ENCODE measurements around the gene GJC1.

Gene GJC1

DNA sequence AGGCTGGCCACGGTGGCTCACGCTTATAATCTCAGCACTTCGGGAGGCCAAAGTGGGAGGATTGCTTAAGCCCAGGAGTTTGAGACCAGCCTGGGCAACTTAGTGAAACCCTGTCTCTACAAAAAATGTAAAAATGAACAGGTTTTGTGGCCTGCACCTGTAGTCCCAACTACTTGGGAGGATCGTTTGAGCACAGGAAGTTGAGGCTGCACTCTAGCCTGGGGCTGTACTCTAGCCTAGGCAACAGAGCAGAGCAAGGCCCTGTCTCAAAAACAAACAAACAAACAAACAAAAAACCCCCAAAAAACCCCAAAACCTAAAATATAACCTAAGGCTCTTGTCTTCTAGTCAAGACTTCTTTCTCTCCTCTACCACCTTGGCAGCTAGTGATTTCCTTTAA is 10.2 kb upstream of the GJC1 start:
- Histone ChIP-seq H3K9me3 (ENCODE audit: insufficient read depth, low read length) (no peaks in the 10 kb centered on the region), H2AFZ (ENCODE audit: low read depth, low read length, severe bottlenecking) (no peak overlapping the region), H3K27me3 (ENCODE audit: low read length) (no peaks in the 10 kb centered on the region), H3F3A (ENCODE audit: insufficient read depth) (no peaks in the 10 kb centered on the region), H3K36me3 (ENCODE audit: low read length) (no peaks in the 10 kb centered on the region), H3K27ac (ENCODE audit: low read depth, low read length) (no peak overlapping the region), H3K4me2 (ENCODE audit: low read depth, low read length, poor library complexity, severe bottlenecking) (no peak overlapping the region), H4K20me1 (ENCODE audit: low read depth, low read length) (no peaks in the 10 kb centered on the region), H3K9me2 (replicated peaks; ENCODE audit: insufficient read depth, low read length) (no peaks in the 10 kb centered on the region), H3K4me3 (ENCODE audit: insufficient read depth, low read length, poor library complexity, severe bottlenecking) (no peak overlapping the region), H3K79me2 (ENCODE audit: insufficient read depth, low read length) (no peaks in the 10 kb centered on the region), H3K9ac (ENCODE audit: low read length) (no peak overlapping the region)
- no peak for TF ChIP-seq EZH2phosphoT487 (conservative IDR thresholded peaks at IDR 0.05; ENCODE audit: low read length)
- TF ChIP-seq, protein P1, sequence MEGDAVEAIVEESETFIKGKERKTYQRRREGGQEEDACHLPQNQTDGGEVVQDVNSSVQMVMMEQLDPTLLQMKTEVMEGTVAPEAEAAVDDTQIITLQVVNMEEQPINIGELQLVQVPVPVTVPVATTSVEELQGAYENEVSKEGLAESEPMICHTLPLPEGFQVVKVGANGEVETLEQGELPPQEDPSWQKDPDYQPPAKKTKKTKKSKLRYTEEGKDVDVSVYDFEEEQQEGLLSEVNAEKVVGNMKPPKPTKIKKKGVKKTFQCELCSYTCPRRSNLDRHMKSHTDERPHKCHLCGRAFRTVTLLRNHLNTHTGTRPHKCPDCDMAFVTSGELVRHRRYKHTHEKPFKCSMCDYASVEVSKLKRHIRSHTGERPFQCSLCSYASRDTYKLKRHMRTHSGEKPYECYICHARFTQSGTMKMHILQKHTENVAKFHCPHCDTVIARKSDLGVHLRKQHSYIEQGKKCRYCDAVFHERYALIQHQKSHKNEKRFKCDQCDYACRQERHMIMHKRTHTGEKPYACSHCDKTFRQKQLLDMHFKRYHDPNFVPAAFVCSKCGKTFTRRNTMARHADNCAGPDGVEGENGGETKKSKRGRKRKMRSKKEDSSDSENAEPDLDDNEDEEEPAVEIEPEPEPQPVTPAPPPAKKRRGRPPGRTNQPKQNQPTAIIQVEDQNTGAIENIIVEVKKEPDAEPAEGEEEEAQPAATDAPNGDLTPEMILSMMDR (IDR thresholded peaks at IDR 0.05; ENCODE audit: insufficient read depth, low read length, poor library complexity, severe bottlenecking), result no peak

DNA sequence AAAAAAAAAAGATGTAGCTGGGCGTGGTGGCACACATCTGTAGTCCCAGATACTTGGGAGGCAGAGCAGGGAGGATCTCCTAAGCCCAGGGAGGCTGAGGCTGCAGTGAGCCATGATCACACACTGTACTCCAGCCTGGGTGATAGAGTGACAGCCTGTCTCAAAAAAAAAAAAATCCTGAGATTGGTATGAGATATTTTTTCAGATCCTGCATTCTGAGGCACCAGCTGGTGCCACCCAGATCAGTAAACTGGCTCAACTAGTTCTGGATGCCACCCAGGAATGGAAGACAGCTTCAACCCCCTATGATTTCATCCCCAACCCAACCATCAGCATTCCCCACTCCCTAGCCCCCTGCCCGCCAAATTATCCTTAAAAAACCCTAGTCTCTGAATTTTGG is 7.1 kb upstream of the GJC1 start:
- no peaks in the 10 kb centered on the region for H3K36me3 ChIP-seq (ENCODE audit: low read length)
- H3F3A ChIP-seq (ENCODE audit: insufficient read depth), result no peaks in the 10 kb centered on the region
- H3K9me3 ChIP-seq (ENCODE audit: insufficient read depth, low read length), result no peaks in the 10 kb centered on the region
- no peak overlapping the region for H3K4me3 ChIP-seq (ENCODE audit: insufficient read depth, low read length, poor library complexity, severe bottlenecking)
- no peaks in the 10 kb centered on the region for H3K9me2 ChIP-seq (replicated peaks; ENCODE audit: insufficient read depth, low read length)
- H2AFZ ChIP-seq (ENCODE audit: low read depth, low read length, severe bottlenecking), result no peak overlapping the region
- no peak overlapping the region for H3K27ac ChIP-seq (ENCODE audit: low read depth, low read length)
- TF ChIP-seq, protein P1 (IDR thresholded peaks at IDR 0.05; ENCODE audit: insufficient read depth, low read length, poor library complexity, severe bottlenecking), result no peak
- no peak for TF ChIP-seq EZH2phosphoT487 (conservative IDR thresholded peaks at IDR 0.05; ENCODE audit: low read length)
- no peak overlapping the region for H3K9ac ChIP-seq (ENCODE audit: low read length)
- H4K20me1 ChIP-seq (ENCODE audit: low read depth, low read length), result no peaks in the 10 kb centered on the region
- H3K79me2 ChIP-seq (ENCODE audit: insufficient read depth, low read length), result no peaks in the 10 kb centered on the region
- H3K27me3 ChIP-seq (ENCODE audit: low read length), result no peaks in the 10 kb centered on the region
- H3K4me2 ChIP-seq (ENCODE audit: low read depth, low read length, poor library complexity, severe bottlenecking), result no peak overlapping the region

DNA sequence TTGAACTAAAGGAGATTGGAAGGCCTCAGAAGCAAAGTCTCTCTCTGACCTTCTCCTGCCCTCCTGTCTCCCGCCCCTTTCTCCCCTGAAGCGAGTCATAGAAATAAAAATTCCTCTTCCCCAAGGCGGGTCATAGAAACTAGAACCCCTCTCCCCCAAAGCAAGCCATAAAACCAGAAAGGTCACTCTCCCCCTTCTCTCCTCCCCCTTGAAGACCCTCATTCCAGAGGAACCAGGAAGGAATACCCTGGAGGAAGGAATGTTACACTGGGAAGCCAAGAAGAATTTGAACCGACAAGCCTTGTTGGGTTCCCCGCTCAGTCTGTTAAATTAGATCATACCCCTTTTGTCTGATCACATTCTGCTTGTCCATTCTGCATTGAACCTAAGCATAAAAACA is 2.7 kb upstream of the GJC1 start:
- H3K36me3 ChIP-seq (ENCODE audit: low read length), result no peaks in the 10 kb centered on the region

More for the DNA sequence above, 2.7 kb upstream of the GJC1 start:
- no peaks in the 10 kb centered on the region for H3K9me2 ChIP-seq (replicated peaks; ENCODE audit: insufficient read depth, low read length)
- TF ChIP-seq, protein P1 (IDR thresholded peaks at IDR 0.05; ENCODE audit: insufficient read depth, low read length, poor library complexity, severe bottlenecking), result no peak
- TF ChIP-seq EZH2phosphoT487 (conservative IDR thresholded peaks at IDR 0.05; ENCODE audit: low read length), result no peak
- H4K20me1 ChIP-seq (ENCODE audit: low read depth, low read length), result no peaks in the 10 kb centered on the region
- H3K9me3 ChIP-seq (ENCODE audit: insufficient read depth, low read length), result no peaks in the 10 kb centered on the region
- peaks cover 14% of the 10 kb centered on the region for H3F3A ChIP-seq (ENCODE audit: insufficient read depth)
- no peak overlapping the region for H3K4me2 ChIP-seq (ENCODE audit: low read depth, low read length, poor library complexity, severe bottlenecking)
- no peak overlapping the region for H3K4me3 ChIP-seq (ENCODE audit: insufficient read depth, low read length, poor library complexity, severe bottlenecking)
- H2AFZ ChIP-seq (ENCODE audit: low read depth, low read length, severe bottlenecking), result no peak overlapping the region
- no peaks in the 10 kb centered on the region for H3K27me3 ChIP-seq (ENCODE audit: low read length)
- H3K27ac ChIP-seq (ENCODE audit: low read depth, low read length), result no peak overlapping the region
- H3K79me2 ChIP-seq (ENCODE audit: insufficient read depth, low read length), result peaks cover 16% of the 10 kb centered on the region
- no peak overlapping the region for H3K9ac ChIP-seq (ENCODE audit: low read length)
